ENCODE data around the gene CAD. TPM values are rescaled to one million over a fixed set of nuclear protein-coding genes. Genes with fewer than 3 reads are reported as not detected.

The CAD gene
- total RNA-seq, 1 donor from 2014 or later: 7.7 TPM

GRCh38 chr2:27205206-27205605 is 12.0 kb upstream of the CAD start:
- Histone ChIP-seq H3K27ac (replicated peaks) (no peak overlapping the region), H3K9me3 (replicated peaks) (no peaks in the 10 kb centered on the region), H3K27me3 (ENCODE audit: low read depth) (no peaks in the 10 kb centered on the region), H3K4me3 (no peak overlapping the region), H3K36me3 (peaks cover 95% of the 10 kb centered on the region), H3K4me1 (no peaks in the 10 kb centered on the region)
- DNase-seq: no peak
- TF ChIP-seq CTCF (IDR thresholded peaks at IDR 0.05; ENCODE audit: borderline replicate concordance): no peak
- intact Hi-C loops (cut with micrococcal nuclease): no loop called here

GRCh38 chr2:27206346-27206745 is 10.8 kb upstream of the CAD start:
- intact Hi-C loops (cut with micrococcal nuclease): no loop called here
- no peak for DNase-seq
- no peaks in the 10 kb centered on the region for H3K27me3 ChIP-seq (ENCODE audit: low read depth)
- no peak overlapping the region for H3K4me3 ChIP-seq
- no peak overlapping the region for H3K27ac ChIP-seq (replicated peaks)
- no peak for TF ChIP-seq CTCF (IDR thresholded peaks at IDR 0.05; ENCODE audit: borderline replicate concordance)
- H3K36me3 ChIP-seq: peaks cover 84% of the 10 kb centered on the region
- H3K9me3 ChIP-seq (replicated peaks): no peaks in the 10 kb centered on the region
- peaks cover 6% of the 10 kb centered on the region for H3K4me1 ChIP-seq

DNA sequence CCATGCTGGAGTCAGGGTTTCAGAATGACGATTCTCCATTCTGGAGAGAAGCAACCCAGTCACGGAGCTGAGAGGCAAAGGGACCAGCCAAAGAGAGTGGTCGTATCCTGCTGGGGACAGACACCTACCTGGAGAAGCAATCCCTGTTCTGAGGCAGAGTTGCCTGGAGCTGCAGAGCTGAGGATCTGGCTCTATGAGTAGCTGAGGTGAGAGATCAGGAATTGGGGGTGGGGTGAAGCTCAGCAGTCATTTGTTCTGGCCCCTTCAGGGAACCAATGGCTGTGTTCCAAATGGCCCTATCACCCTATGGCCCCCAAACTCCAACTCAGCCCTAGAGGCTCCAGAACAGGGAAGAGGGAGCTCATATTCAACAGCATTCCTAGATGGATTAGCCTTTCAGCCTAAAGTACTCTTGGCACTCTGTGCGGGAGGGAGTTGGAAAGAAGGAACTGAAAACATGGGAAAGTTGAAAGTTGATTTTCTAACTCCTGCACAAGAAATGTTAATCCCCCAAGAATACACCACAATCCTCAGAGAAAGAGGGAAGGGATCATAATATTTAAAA is 8.6 kb upstream of the CAD start:
- TF ChIP-seq CTCF (IDR thresholded peaks at IDR 0.05; ENCODE audit: borderline replicate concordance): no peak
- DNase-seq: no peak

DNA sequence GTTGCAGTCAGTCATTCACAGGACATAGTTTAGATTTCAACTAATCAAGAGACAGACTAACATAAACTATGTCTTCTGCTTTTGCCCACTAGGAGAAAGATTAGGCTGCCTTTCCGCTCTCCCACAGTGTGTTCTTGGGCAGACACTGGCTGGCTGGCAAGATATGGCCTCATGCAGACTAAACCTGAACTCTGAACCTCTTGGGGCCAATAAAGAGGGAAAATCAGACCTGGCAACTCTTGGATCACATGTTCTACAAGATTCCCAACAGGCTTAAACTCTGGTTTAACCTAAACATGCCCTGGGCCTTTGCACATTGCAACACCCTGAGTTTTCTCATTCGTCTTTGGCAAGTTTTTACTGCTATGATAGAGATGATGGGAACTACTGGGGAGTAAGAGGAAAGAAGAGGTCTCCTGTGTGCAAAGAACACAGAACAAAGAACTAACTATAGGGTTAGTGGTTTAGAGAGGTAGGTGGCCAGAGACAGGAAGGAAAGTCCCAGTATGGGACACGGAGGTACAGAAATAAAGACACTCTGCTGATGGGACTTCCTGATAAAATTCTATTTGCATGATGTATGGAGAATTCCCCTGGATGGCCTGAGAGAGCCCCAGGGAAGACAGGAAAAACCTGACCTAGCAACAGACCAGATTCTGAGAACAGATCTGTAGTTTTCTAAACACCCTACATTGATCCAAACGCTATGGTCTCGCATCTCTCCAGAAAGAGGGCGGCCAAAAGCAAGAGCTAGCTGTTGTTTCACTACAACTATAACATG is 7.4 kb upstream of the CAD start:
- Histone ChIP-seq H3K36me3 (peaks cover 56% of the 10 kb centered on the region), H3K9me3 (replicated peaks) (no peaks in the 10 kb centered on the region), H3K27me3 (ENCODE audit: low read depth) (no peaks in the 10 kb centered on the region), H3K4me1 (peaks cover 29% of the 10 kb centered on the region), H3K27ac (replicated peaks) (no peak overlapping the region), H3K4me3 (no peak overlapping the region)
- no peak for DNase-seq
- no peak for TF ChIP-seq CTCF (IDR thresholded peaks at IDR 0.05; ENCODE audit: borderline replicate concordance)
- intact Hi-C loops (cut with micrococcal nuclease): loop anchor here (10.0 kb wide), 1 partner anchor 115 kb away; no protein-coding TSS in a partner anchor

More for the DNA sequence above, 8.6 kb upstream of the CAD start:
- H3K36me3 ChIP-seq: peaks cover 62% of the 10 kb centered on the region
- no peaks in the 10 kb centered on the region for H3K27me3 ChIP-seq (ENCODE audit: low read depth)
- intact Hi-C loops (cut with micrococcal nuclease): no loop called here
- no peak overlapping the region for H3K4me3 ChIP-seq
- peaks cover 23% of the 10 kb centered on the region for H3K4me1 ChIP-seq
- no peaks in the 10 kb centered on the region for H3K9me3 ChIP-seq (replicated peaks)
- H3K27ac ChIP-seq (replicated peaks): no peak overlapping the region

DNA sequence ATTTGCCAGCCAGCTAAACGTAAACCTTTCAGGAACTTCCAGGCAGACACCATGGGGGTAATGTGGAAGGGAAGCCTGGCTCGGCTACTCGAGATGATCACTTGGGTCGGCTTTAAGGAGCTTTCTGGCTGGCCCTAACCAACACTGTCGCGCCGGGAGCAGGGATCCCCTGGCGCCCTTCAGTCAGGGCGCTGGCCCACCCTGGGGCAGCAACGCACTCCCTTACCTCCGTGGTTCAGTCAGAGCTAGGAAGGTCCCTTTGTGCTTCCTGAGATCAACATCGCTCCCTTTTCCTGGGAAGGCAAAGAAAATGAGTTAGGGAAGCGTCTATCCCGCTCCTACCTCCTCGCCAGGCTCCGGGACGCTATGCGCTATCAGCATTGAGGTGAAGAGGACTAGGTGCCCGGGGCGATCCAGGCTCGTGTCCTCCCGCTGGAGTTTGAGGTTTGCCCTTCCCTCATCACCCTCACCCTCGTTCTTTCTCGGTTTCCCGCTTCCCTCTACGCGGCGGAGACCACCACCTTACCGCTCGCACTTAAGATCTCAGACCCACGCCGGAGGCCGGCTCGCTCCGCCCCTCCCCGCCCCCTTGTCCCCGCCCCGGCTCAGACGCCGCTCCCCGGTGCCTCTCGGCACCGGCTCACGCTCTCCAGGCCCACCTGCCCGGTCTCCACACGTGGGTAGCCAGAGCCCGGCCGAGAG is 5.8 kb upstream of the CAD start:
- intact Hi-C loops (cut with micrococcal nuclease): loop anchor here (10.0 kb wide), 1 partner anchor 117 kb away; no protein-coding TSS in a partner anchor
- Histone ChIP-seq H3K4me3 (peak overlapping the region; percentile 81), H3K27ac (replicated peaks) (peak overlapping the region; percentile 97), H3K27me3 (ENCODE audit: low read depth) (no peaks in the 10 kb centered on the region), H3K9me3 (replicated peaks) (no peaks in the 10 kb centered on the region), H3K4me1 (peaks cover 32% of the 10 kb centered on the region), H3K36me3 (peaks cover 51% of the 10 kb centered on the region)
- no peak for TF ChIP-seq CTCF (IDR thresholded peaks at IDR 0.05; ENCODE audit: borderline replicate concordance)
- no peak for DNase-seq

Measured in left ventricle myocardium inferior (tissue), 1 donor.